Purkinje cell (primary cell): ENCODE results near the gene SLC38A7. TPM values are rescaled to one million over a fixed set of nuclear protein-coding genes. Genes with fewer than 3 reads are reported as not detected.

ENCODE experiments used
- polyA plus RNA-seq: library from polyadenylated mRNA; unstranded; fragments of >200 nt; fragmentation: Nextera tagmentation; gene quantifications from 2 replicates; pipeline ENCODE4 v1.2.1, GENCODE V29; 2014

Gene SLC38A7, protein sequence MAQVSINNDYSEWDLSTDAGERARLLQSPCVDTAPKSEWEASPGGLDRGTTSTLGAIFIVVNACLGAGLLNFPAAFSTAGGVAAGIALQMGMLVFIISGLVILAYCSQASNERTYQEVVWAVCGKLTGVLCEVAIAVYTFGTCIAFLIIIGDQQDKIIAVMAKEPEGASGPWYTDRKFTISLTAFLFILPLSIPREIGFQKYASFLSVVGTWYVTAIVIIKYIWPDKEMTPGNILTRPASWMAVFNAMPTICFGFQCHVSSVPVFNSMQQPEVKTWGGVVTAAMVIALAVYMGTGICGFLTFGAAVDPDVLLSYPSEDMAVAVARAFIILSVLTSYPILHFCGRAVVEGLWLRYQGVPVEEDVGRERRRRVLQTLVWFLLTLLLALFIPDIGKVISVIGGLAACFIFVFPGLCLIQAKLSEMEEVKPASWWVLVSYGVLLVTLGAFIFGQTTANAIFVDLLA
- 1.9 and 2.8 TPM in 2 replicates for polyA plus RNA-seq

DNA sequence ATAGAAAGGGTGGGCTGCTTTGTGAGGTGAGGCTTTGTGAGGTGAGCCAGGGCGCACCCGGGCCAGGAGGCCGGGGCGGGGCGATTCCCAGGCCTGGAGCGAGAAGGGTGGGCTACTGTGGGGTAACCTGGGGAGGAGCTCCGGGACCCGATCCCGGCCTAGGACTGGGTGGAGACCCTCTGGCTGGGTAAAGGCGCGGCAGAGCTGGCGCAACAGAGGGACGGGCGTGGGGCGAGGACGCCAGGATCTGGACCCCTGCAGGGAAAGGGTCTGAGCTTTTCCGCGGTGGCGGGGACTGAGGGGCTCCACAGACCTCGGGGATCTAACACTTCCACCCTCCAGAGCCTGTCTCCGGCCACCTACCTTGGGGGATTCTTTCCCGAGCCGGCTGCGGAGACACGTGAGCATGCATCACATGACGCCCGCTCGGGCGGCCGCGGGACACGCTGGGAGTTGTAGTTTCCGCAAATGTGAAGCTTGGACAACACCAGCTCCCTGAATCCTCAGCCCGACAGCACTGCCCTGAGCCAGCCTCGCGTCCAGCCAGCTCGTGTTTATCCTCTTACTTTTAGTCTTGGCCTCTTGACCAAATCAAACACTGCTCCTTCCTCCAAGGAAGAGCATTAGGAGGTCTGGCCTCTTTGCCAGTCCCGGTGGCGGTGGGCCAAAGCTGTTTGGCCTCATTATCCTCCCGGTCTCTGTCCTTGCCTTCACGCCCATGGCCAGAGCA, at the start of gene SLC38A7:
SLC38A7 (minus strand) TSS at position 417 of the 730 bp plus-strand sequence. CDS start 4,644 bp downstream, outside the sequence.

DNA sequence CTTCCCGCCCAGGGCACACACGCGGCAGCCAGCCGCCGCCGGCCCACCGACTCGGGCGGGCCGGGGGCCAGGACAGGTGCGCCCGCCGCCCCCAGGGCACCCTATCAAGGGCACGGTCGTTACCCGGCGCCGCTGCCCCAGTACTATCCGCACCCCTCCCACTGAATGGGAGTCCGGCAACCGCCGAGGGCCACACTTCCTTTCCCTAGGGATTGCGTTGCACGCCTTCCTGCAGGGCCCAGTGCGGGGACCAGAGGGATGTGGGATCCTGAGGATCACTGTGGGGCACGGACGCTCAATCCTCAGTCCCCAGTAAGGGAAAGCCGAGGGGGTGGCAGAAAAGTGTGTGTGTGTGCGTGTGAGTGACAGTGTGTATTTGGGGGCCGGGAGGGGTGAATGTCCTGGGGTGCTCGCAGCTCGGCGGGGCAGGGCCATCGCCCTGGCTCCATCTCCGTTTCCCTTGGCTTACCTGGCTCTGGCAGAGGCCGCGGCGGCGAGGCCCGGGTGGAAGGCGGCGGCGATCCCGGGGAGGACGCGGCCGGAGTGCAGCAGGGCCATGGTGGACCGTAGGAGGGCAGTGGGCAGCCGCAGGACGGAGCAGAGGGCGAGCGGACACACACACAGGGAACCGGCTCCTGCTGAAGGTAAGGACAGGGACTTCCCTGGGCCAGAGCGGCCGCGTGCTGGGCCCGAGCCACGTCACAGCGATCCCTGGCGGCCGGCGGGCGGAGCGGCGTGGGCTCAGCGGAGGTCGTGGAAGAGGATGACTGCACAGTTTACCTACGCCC, 49.3 kb upstream of the SLC38A7 start, which contains the start of gene GOT2:
GOT2 (minus strand) TSS at position 646 of the 788 bp plus-strand sequence; CDS start at position 558, 88 bp downstream.

DNA sequence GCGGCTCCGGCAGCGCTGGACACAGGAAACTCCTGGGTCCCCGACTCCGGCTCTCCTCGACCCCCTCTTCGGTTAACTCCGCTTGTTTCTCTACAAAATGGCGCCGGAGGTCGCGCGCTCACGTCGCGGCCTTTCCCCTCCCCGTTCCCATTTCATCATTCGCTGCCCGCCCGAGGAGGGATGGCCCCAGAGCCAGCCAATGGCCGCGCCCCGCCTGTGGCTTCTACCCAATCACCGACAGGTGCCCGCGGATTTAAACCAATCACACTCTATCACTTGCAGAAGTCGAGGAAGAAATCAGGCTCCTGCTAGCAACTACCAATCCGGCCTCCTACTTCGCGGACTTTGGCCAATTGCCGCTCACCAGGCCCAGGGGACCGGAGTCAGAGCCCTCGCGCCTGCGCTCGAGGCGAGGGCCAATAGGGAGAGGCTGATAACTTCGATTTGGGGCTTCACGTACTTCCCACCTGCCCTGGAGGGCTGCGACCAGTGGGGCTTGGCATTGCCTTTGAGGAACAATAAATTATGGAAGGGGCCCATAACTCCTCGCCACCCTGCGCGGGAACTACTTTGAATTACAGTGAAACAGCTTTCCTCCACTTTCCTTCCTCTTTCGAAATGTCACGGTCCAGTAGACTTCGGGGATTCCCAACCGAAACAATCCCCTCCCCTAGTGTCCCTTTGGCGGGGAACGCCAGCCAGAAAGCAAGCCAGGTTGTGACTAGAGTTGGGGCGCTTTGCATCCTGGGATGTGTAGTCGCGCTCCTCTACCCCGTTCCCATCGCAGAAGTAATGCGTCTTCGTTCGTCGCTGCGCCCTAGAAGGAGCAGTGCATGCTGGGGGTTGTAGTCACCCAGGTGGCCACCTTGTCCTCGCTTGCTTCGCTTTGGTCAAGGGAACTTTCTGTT, 54.6 kb downstream of the SLC38A7 start, which contains the start of gene CNOT1:
CNOT1 (minus strand) TSS at position 94 of the 908 bp plus-strand sequence. CDS start 30,489 bp downstream, outside the sequence.

Other genes starting within 250 kb of the SLC38A7 start
- 774 and 1,197 TPM in 2 replicates for gene NDRG4, start 184.6 kb downstream of the SLC38A7 start, polyA plus RNA-seq
- gene SETD6, start 169.3 kb downstream of the SLC38A7 start, polyA plus RNA-seq = 22.3 and 28.0 TPM in 2 replicates
- gene CNOT1, start 54.9 kb downstream of the SLC38A7 start, polyA plus RNA-seq = 59.8 and 66.0 TPM in 2 replicates
- gene GOT2, start 49.5 kb upstream of the SLC38A7 start, polyA plus RNA-seq = 191 and 192 TPM in 2 replicates